GM19035 (cell line): Measurements from ENCODE around the gene TP53TG5.
A peak's percentile ranks its signal among the peaks of the same experiment; 100 is the strongest.

Experiments
- ATAC-seq: cut with Tn5 transposase; IDR thresholded peaks from one replicate; pipeline ENCODE4 v1.9.1; 2021; ENCODE audit not compliant: unreplicated experiment

TP53TG5 gene

GRCh38 chr20:45378191-45378590 is at the start of gene TP53TG5:
TP53TG5 (minus strand) TSS chr20:45378325; CDS start chr20:45378236, 89 bp downstream.
- no peak for ATAC-seq

- no peak for ATAC-seq
Measured at GRCh38 chr20:45427236-45428149, 49.4 kb upstream of the TP53TG5 start.

GRCh38 chr20:45426320-45427016 is 48.3 kb upstream of the TP53TG5 start:
- no peak for ATAC-seq

- no peak for ATAC-seq
Measured at GRCh38 chr20:45425561-45425960, 47.4 kb upstream of the TP53TG5 start.

- no peak for ATAC-seq
Measured at GRCh38 chr20:45423700-45424099, 45.6 kb upstream of the TP53TG5 start.

- no peak for ATAC-seq
Measured at GRCh38 chr20:45420125-45420524, 42.0 kb upstream of the TP53TG5 start.

- ATAC-seq, result peak; percentile 71
Measured at GRCh38 chr20:45419188-45420091, 41.3 kb upstream of the TP53TG5 start.

- no peak for ATAC-seq
Measured at GRCh38 chr20:45416917-45417316, 38.8 kb upstream of the TP53TG5 start.

GRCh38 chr20:45415822-45416637 is 37.9 kb upstream of the TP53TG5 start, which contains the start of gene PIGT:
PIGT (plus strand) TSS chr20:45416141; CDS start chr20:45416157, 16 bp downstream.
- peak; percentile 73 for ATAC-seq

- ATAC-seq, result no peak
Measured at GRCh38 chr20:45413479-45413878, 35.4 kb upstream of the TP53TG5 start.

- no peak for ATAC-seq
Measured at GRCh38 chr20:45412653-45413052, 34.5 kb upstream of the TP53TG5 start.

GRCh38 chr20:45410887-45411286 is 32.8 kb upstream of the TP53TG5 start:
- no peak for ATAC-seq

GRCh38 chr20:45409521-45410272 is 31.6 kb upstream of the TP53TG5 start:
- no peak for ATAC-seq

GRCh38 chr20:45408646-45409213 is 30.6 kb upstream of the TP53TG5 start:
- no peak for ATAC-seq

- no peak for ATAC-seq
Measured at GRCh38 chr20:45407783-45408645, 29.9 kb upstream of the TP53TG5 start, which contains the start of gene DBNDD2. DBNDD2 (plus strand) TSS chr20:45408289; CDS start chr20:45408468, 179 bp downstream.

GRCh38 chr20:45407067-45407745 is 29.1 kb upstream of the TP53TG5 start:
- ATAC-seq, result no peak
